Raji (cell line): ENCODE measurements around the gene FAM20B.

Experiments
- POLR2A ChIP-seq: IDR thresholded peaks from 2 replicates; pipeline ENCODE4 v1.6.1; 2011; ENCODE audit warnings: low read depth, low read length, control low read depth; ENCODE audit not compliant: insufficient read depth

The FAM20B gene

GRCh38 chr1:179042087-179042486 is 16.4 kb downstream of the FAM20B start:
- no peak for TF ChIP-seq POLR2A

GRCh38 chr1:179042700-179043099 is 17.0 kb downstream of the FAM20B start:
- TF ChIP-seq POLR2A = no peak

- TF ChIP-seq POLR2A = no peak
These were observed 17.6 kb downstream of the FAM20B start for GRCh38 chr1:179043266-179043665.

- TF ChIP-seq POLR2A = no peak
These were observed 18.2 kb downstream of the FAM20B start for GRCh38 chr1:179043907-179044306.

GRCh38 chr1:179046808-179047635 is 21.3 kb downstream of the FAM20B start:
- TF ChIP-seq POLR2A = no peak

- TF ChIP-seq POLR2A = no peak
These were observed 21.9 kb downstream of the FAM20B start for GRCh38 chr1:179047636-179047997.

- no peak for TF ChIP-seq POLR2A
These were observed 22.8 kb downstream of the FAM20B start for GRCh38 chr1:179048339-179049124.

GRCh38 chr1:179052776-179053175 is 27.1 kb downstream of the FAM20B start:
- no peak for TF ChIP-seq POLR2A

- TF ChIP-seq POLR2A = no peak
These were observed 27.8 kb downstream of the FAM20B start for GRCh38 chr1:179053486-179053885.

- TF ChIP-seq POLR2A = no peak
These were observed 30.2 kb downstream of the FAM20B start for GRCh38 chr1:179055937-179056336.

GRCh38 chr1:179058487-179059483 is 33.1 kb downstream of the FAM20B start:
- no peak for TF ChIP-seq POLR2A

GRCh38 chr1:179061360-179062282 is 35.9 kb downstream of the FAM20B start:
- no peak for TF ChIP-seq POLR2A

- TF ChIP-seq POLR2A = no peak
These were observed 40.8 kb downstream of the FAM20B start for GRCh38 chr1:179066471-179066870.

- TF ChIP-seq POLR2A = no peak
These were observed 51.7 kb downstream of the FAM20B start for GRCh38 chr1:179077396-179077795.
